HG02759 (cell line): ENCODE results near the gene CTXND1.

ENCODE experiments used
- ATAC-seq: cut with Tn5 transposase; IDR thresholded peaks from one replicate; pipeline ENCODE4 v1.9.1; 2021; ENCODE audit warnings: mild to moderate bottlenecking, moderate library complexity; ENCODE audit not compliant: unreplicated experiment

Gene CTXND1

GRCh38 chr15:80183886-80184285, 68.1 kb downstream of the CTXND1 start:
- ATAC-seq, result no peak

DNA sequence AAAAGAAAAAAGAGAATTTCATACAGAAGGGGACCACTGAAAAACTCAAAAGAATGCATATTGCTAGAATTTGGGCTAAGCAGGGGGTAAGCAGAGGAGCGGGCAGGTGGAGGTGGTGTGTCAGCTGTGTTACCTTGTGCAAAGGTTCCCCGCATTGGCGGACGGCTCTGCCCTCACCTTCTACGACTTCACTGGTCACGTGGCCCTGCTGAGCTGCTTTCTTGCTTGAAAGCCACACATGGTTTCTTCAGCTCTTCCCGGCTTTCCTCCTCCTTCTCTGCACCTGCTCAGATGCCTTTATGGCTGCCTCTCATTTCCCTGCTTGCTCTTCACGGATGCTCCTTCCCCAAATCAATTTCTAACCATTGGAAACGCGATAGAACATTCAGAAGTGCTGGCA, 68.7 kb downstream of the CTXND1 start:
- ATAC-seq, result no peak

GRCh38 chr15:80182611-80183261, 69.3 kb downstream of the CTXND1 start:
- no peak for ATAC-seq

DNA sequence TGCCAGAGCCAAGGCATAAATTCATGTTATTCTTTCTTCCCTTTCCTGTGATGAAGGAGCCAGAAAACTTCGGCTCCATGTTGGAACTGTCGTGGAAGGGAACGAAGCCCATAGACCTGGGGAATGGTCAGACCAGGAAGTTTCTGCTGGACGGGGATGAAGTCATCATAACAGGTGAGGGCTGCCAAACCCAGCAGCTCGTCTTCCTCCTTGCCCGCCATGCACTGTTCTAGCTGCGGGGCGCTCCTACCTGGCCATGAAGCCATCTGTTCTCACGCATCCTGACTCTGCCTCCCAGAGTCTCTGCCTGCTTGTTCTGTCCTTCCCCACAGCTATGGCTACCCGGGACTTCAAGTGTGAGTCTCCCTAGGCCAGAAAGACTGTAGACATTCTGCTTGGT, 71.0 kb downstream of the CTXND1 start:
- ATAC-seq, result no peak

GRCh38 chr15:80180468-80180867, 71.5 kb downstream of the CTXND1 start:
- ATAC-seq, result no peak

DNA sequence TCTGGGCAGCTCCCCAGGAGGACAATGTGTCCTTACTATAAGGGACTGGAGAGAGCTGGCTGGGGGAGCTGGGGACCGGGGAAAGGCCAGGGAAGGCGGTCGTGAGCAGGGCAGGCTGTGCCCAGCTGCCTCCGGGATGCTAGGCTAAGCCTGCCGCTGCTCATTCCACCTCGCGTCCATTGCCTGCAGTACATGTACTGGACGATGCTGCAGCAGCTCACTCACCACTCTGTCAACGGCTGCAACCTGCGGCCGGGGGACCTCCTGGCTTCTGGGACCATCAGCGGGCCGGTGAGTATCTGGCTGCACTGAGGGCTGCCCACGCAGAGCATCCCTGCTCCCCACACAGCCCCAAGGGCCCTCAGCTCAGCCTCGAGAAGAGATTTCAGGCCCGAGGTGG, 72.1 kb downstream of the CTXND1 start:
- ATAC-seq, result no peak

DNA sequence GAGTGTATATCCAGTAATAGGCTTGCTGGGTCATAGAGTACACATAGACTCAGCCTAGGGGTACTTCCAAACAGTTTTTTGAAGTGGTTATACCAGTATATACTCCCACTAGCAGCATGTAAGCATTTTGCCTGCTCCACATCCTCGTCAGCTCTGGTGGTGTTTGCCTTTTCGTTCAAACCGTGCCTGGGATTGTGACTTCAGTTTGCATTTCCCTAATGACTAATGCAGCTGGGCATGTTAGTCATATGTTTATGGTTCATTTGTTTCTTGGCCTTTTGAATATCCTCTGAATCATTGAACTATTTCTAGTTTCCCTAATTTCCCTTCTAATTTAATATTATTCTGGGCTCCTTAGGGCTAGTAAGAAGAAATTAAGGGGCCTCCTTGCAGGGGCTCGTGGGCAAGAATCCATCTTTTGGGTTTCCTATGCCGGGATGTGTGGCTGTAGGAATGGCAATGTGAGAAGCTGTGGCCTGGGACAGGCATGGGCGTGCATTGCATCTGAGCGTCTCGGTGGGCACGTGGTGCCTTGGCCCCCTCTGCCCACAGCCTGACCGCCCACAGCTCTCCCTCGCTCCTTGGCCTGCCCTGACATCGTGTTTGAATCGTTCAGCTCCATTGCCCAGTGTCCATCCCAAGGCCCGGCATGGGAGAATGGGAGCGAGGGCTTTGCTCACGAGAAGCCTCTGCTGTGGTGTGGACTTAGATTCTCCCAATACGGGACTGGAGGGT, 72.8 kb downstream of the CTXND1 start:
- no peak for ATAC-seq

- ATAC-seq, result no peak
Measured at GRCh38 chr15:80177156-80177555, 74.9 kb downstream of the CTXND1 start.

DNA sequence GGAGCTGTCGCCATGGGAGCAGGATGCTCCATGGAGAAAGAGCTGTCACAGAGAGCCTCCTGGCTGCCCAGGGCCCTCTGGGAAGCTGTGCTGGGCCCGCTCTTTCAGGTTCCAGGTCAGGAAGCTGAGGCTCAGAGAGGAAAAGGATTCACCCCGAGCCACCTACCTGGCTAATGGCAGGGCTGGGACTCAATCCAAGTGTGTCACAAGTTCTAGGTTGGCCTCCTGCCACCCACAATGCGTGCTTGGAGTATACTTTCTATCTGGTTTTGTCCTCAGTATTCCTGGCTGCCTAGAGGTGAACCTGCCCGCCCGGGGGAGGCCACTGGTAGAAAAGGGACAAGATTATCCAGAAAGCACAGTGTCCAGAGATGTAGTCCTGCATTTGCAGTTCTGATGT, 75.6 kb downstream of the CTXND1 start:
- ATAC-seq, result no peak

DNA sequence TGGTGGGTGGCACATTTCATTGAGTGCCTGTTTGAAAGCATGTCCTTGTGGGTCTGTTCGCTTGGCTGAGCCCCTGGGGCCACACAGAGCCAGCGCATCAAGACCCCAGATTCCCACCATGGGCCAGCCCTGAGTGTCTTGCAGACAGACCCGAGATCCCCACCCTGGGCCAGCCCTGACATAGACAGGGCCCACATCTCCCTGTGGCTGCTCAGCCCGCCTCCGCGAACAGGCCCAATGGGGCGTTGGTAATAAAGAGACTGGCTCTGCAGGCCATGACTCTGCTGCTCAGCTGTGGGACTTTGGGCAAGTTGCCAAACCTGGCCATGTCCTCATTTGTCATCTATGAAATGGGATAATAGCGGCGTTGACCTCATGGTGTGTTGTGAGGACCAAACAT, 76.6 kb downstream of the CTXND1 start:
- ATAC-seq, result no peak

GRCh38 chr15:80174017-80174746, 77.8 kb downstream of the CTXND1 start:
- ATAC-seq, result no peak

GRCh38 chr15:80173022-80173759, 78.8 kb downstream of the CTXND1 start:
- ATAC-seq, result peak; percentile 55

DNA sequence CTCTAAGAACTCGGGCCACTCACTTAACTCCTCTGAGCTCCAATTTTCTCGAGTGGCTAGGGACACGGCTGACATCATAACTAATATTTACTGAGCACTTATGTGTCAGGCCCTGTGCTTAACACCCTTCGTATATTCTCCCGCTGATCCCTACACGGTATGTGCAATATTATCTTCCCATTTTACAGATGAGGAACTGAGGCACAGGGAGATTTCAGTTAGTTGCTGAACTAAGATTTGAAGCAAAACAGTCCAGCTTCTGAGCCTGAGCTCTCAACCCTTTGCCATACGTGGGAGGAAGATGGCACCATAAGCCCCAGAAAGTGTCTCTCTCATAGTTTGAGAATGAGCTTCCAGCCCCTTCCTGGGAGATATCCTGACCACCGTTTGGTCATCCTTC, 79.6 kb downstream of the CTXND1 start:
- ATAC-seq, result no peak

DNA sequence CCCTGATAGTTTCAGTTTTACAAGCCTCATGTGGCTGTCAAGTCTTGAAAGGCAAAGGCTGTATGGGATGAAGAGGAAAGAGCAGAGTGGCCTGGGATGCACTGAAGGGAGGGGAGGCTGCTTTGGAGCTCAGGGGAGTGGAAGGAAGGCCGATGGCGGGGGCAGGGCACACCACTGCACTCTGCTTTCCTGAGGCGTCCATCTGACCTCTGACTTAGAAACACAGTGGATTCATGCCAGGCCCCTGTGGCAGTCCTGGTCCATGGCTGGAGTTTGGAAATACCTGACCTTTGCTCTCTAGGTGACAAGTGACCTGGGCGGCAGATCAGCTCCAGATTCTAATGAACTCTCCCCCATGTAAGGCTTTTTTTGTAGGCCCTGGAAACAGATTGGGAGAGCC, 80.2 kb downstream of the CTXND1 start:
- ATAC-seq, result no peak

GRCh38 chr15:80170596-80170995, 81.4 kb downstream of the CTXND1 start:
- ATAC-seq, result no peak

GRCh38 chr15:80169768-80170357, 82.2 kb downstream of the CTXND1 start:
- no peak for ATAC-seq

DNA sequence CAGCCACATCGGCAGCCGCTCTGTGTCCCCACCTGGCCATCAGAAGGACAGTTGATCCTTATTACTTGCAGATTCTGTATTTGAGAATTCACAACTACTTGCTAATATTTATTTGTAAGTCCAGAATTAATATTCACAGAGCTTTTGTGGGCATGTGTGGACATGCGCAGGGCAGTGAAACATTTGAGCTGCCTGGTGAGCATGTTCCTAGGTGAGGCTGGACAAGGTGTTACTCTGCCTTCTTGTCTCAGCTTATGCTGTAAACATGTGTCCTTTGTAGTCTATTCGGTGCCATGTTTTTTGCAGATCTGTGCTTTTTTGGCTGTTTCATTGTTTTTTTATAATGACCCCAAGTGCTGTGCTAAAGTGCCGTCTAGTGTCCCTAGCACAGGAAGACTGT, 83.6 kb downstream of the CTXND1 start:
- ATAC-seq, result no peak

GRCh38 chr15:80167936-80168335, 84.1 kb downstream of the CTXND1 start:
- ATAC-seq, result no peak

GRCh38 chr15:80163897-80164296, 88.1 kb downstream of the CTXND1 start:
- ATAC-seq, result no peak

- ATAC-seq, result no peak
Measured at GRCh38 chr15:80163217-80163616, 88.8 kb downstream of the CTXND1 start.

DNA sequence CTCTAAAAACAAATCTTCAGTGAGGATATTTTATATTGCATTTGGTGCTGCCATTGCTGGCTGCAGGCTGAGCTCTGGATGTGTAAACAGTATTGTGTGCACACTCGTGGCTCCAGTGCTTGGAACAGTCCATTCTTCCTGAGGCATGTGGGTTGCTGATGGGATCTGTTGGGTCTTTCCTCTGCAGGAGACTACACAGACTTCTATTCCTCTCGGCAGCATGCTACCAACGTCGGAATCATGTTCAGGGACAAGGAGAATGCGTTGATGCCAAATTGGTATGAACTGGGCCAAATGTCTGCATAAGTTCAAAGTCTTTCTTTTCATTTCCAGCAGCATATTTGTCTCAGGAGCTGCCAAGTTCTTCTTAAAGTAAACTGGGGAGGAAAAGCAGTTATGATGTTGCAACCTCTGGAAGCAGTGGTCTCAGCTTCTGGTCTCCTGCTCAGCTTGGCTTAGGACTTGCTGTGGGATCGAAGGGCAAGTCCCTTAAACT, 89.9 kb downstream of the CTXND1 start:
- no peak for ATAC-seq
